Measurements from ENCODE around the gene TYW1.
"Not testable (repeated sequence)": the region's sequence is repeated elsewhere in the genome, so short reads cannot be mapped to it uniquely, and the experiment has no call there.

- TF ChIP-seq, protein P1, sequence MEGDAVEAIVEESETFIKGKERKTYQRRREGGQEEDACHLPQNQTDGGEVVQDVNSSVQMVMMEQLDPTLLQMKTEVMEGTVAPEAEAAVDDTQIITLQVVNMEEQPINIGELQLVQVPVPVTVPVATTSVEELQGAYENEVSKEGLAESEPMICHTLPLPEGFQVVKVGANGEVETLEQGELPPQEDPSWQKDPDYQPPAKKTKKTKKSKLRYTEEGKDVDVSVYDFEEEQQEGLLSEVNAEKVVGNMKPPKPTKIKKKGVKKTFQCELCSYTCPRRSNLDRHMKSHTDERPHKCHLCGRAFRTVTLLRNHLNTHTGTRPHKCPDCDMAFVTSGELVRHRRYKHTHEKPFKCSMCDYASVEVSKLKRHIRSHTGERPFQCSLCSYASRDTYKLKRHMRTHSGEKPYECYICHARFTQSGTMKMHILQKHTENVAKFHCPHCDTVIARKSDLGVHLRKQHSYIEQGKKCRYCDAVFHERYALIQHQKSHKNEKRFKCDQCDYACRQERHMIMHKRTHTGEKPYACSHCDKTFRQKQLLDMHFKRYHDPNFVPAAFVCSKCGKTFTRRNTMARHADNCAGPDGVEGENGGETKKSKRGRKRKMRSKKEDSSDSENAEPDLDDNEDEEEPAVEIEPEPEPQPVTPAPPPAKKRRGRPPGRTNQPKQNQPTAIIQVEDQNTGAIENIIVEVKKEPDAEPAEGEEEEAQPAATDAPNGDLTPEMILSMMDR (IDR thresholded peaks at IDR 0.05; ENCODE audit: insufficient read depth, low read depth, low read length) = not testable (repeated sequence)
- not testable (repeated sequence) for TF ChIP-seq EZH2 (IDR thresholded peaks at IDR 0.05; ENCODE audit: insufficient read depth, low read length)
These were observed 79.5 kb downstream of the TYW1 start for GRCh38 chr7:67076120-67076519.
